Prostate gland (tissue), 2 donors: ENCODE data around the gene SULT1C4.

Experiments
- POLR2A ChIP-seq: fragments of 450-650 bp; IDR thresholded peaks from one replicate; pipeline ENCODE4 v1.6.1; 2016; ENCODE audit warnings: antibody characterized with exemption, mild to moderate bottlenecking
- TF ChIP-seq, protein P1 (sequence below), 4 experiments: fragments of 200-600 bp in 2 of 4; fragments of 450-650 bp in 2 of 4; sonication (generic) in 2 of 4; IDR thresholded peaks; 1 replicate in 3 of 4; 2 replicates in 1 of 4; pipeline ENCODE4 v1.5.1; 2016 to 2019; ENCODE audit warnings: antibody characterized with exemption in 4 of 4, mild to moderate bottlenecking in 2 of 4, moderate library complexity in 2 of 4

DNA sequence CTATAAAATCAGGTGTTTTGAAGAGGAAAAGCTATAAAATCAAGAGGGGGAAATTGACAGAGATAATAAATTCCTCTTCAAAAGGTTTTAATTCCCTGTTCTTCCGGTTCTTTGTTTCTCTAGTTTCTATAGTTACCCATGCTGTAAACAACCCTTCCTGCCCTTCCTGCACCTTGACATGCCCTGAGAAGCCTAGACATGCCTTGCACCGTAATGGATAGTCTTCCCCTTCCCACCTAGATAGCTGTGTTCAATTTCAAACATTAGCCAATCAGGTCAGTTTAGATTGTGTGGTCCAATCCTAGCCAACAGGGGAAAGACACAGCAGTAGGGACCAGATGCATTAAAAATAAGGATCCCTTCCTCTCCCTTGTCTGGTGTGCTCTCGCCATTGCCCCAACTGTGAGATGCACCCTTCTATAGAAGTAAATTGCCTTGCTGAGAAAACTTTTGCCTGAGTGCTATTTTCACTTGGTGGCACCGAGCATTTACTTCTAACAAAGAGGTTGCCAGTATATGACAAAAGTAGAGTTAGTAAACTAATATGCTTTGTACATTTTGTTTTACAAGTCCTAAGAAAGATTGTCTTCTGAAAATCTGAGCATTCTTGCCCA, 27.1 kb downstream of the SULT1C4 start:
- TF ChIP-seq, protein P1, sequence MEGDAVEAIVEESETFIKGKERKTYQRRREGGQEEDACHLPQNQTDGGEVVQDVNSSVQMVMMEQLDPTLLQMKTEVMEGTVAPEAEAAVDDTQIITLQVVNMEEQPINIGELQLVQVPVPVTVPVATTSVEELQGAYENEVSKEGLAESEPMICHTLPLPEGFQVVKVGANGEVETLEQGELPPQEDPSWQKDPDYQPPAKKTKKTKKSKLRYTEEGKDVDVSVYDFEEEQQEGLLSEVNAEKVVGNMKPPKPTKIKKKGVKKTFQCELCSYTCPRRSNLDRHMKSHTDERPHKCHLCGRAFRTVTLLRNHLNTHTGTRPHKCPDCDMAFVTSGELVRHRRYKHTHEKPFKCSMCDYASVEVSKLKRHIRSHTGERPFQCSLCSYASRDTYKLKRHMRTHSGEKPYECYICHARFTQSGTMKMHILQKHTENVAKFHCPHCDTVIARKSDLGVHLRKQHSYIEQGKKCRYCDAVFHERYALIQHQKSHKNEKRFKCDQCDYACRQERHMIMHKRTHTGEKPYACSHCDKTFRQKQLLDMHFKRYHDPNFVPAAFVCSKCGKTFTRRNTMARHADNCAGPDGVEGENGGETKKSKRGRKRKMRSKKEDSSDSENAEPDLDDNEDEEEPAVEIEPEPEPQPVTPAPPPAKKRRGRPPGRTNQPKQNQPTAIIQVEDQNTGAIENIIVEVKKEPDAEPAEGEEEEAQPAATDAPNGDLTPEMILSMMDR (IDR thresholded peaks at IDR 0.05), result no peak
- no peak for TF ChIP-seq POLR2A
